PC-3 (cell line): ENCODE measurements around the gene CELSR2. TPM values are rescaled to one million over a fixed set of nuclear protein-coding genes. Genes with fewer than 3 reads are reported as not detected.

Experiments
- ATAC-seq: fragments of 200-7000 bp; cut with Tn5 transposase; 2 replicates; pipeline ENCODE4 v1.9.1; 2020; ENCODE audit warnings: mild to moderate bottlenecking, moderate library complexity
- BruUV-seq: library from RNA; stranded (reverse); fragments of 400-500 nt; replicated peaks from 2 replicates; lab custom pipeline; 2021; lab: Mats Ljungman, UMichigan
- CTCF ChIA-PET: fragments of 300-600 bp; sonication (Branson Sonifier 250); formaldehyde crosslinking; loops from one replicate; lab custom pipeline; 2022; ENCODE audit warnings: antibody characterized with exemption; lab: Charles Lee
- POLR2A ChIA-PET: fragments of 300-600 bp; sonication (Branson Sonifier 250); formaldehyde crosslinking; loops from one replicate; lab custom pipeline; 2022; ENCODE audit warnings: antibody characterized with exemption; ENCODE audit not compliant: unreplicated experiment; lab: Charles Lee
- DNase-seq: peaks from one replicate; pipeline ENCODE4 v3.0.0-alpha.2; 2015
- H2AFZ ChIP-seq: fragments of 300-600 bp; sonication (generic); 2 replicates; pipeline ENCODE4 v1.6.0; 2016; ENCODE audit warnings: antibody characterized with exemption, low read length
- H3F3A ChIP-seq: fragments of 300-600 bp; sonication (generic); one replicate; pipeline ENCODE4 v1.6.0; 2017; ENCODE audit warnings: antibody characterized with exemption, low read length, control low read depth, mild to moderate bottlenecking; ENCODE audit not compliant: unreplicated experiment
- H3K27ac ChIP-seq: fragments of 300-600 bp; sonication (generic); 2 replicates; pipeline ENCODE4 v1.5.1; 2016; ENCODE audit warnings: mild to moderate bottlenecking, low read length
- H3K27me3 ChIP-seq: fragments of 300-600 bp; sonication (generic); 2 replicates; pipeline ENCODE4 v1.6.1; 2016; ENCODE audit warnings: low read length, mixed read lengths
- H3K36me3 ChIP-seq: fragments of 300-600 bp; sonication (generic); 2 replicates; pipeline ENCODE4 v1.6.1; 2016; ENCODE audit warnings: low read depth, mixed run types, low read length, mixed read lengths
- H3K4me1 ChIP-seq: fragments of 300-600 bp; sonication (generic); 2 replicates; pipeline ENCODE4 v1.5.1; 2016; ENCODE audit warnings: low read length; ENCODE audit not compliant: insufficient read depth
- H3K4me2 ChIP-seq: fragments of 300-600 bp; sonication (generic); 2 replicates; pipeline ENCODE4 v1.6.0; 2016; ENCODE audit warnings: low read length
- H3K4me3 ChIP-seq: fragments of 300-600 bp; sonication (generic); 2 replicates; pipeline ENCODE4 v1.5.1; 2016; ENCODE audit warnings: mild to moderate bottlenecking, low read length, mixed read lengths
- H3K79me2 ChIP-seq: fragments of 300-600 bp; sonication (generic); 2 replicates; pipeline ENCODE4 v1.6.1; 2017; ENCODE audit warnings: low read length, mixed read lengths
- H3K9ac ChIP-seq: fragments of 300-600 bp; sonication (generic); 2 replicates; pipeline ENCODE4 v1.6.0; 2016; ENCODE audit warnings: mild to moderate bottlenecking, low read length
- H3K9me2 ChIP-seq: fragments of 300-600 bp; sonication (generic); replicated peaks from 2 replicates; pipeline ENCODE4 v1.6.1; 2016; ENCODE audit warnings: mixed run types, low read length, mixed read lengths
- H3K9me3 ChIP-seq: fragments of 300-600 bp; sonication (generic); 2 replicates; pipeline ENCODE4 v1.6.1; 2016; ENCODE audit warnings: low read length, mixed read lengths
- H4K20me1 ChIP-seq: fragments of 300-600 bp; sonication (generic); 2 replicates; pipeline ENCODE4 v1.6.1; 2016; ENCODE audit warnings: low read length, mixed read lengths
- EZH2 ChIP-seq: fragments of 300-600 bp; sonication (generic); IDR thresholded peaks from one replicate; pipeline ENCODE4 v1.6.1; 2017; ENCODE audit warnings: antibody characterized with exemption, mild to moderate bottlenecking, low read length; ENCODE audit not compliant: unreplicated experiment
- EZH2phosphoT487 ChIP-seq: fragments of 300-600 bp; sonication (generic); IDR thresholded peaks from 2 replicates; pipeline ENCODE4 v1.6.1; 2018; ENCODE audit warnings: mild to moderate bottlenecking, antibody characterized with exemption, low read length, borderline replicate concordance
- intact Hi-C: fragments of 100-400 bp; cut with micrococcal nuclease; formaldehyde crosslinking; loops from 2 replicates; pipeline ENCODE4 v1.9.0; 2023
- total RNA-seq: library from RNA; depleted of rRNA; stranded (reverse); fragments of >200 nt; gene quantifications from 2 replicates; pipeline ENCODE4 v1.2.3, GENCODE V29; 2014
- TF ChIP-seq, protein P1 (sequence below): fragments of 300-600 bp; sonication (generic); conservative IDR thresholded peaks from 2 replicates; pipeline ENCODE4 v1.5.1; 2017; ENCODE audit warnings: antibody characterized with exemption, low read depth, mild to moderate bottlenecking, low read length

The CELSR2 gene
- total RNA-seq, 1 experiment from 2014 or later: 3.6 TPM

- no peaks in the 10 kb centered on the region for H3K9me2 ChIP-seq
- no peak overlapping the region for H3K9ac ChIP-seq
- intact Hi-C loops: loop anchor here (1.0 kb wide), 1 partner anchor 122 kb away; no protein-coding TSS in a partner anchor
- POLR2A ChIA-PET: no interaction called here
- BruUV-seq: no TSS peak
- no peak overlapping the region for H2AFZ ChIP-seq
- CTCF ChIA-PET: interaction anchor here (0.6 kb wide), 1 partner anchor 121 kb away, joined by 6 read pairs; no protein-coding TSS in a partner anchor
- no peak overlapping the region for H3K4me2 ChIP-seq
- H3K36me3 ChIP-seq: peaks cover 11% of the 10 kb centered on the region
- ATAC-seq: peak; percentile 3; the same call in 1 of the 2 replicates
- H3K27me3 ChIP-seq: no peaks in the 10 kb centered on the region
- H3K79me2 ChIP-seq: peaks cover 31% of the 10 kb centered on the region
- DNase-seq: peak; percentile 70
- no peaks in the 10 kb centered on the region for H3K9me3 ChIP-seq
- H3K27ac ChIP-seq: peak overlapping the region; percentile 95
- H3K4me1 ChIP-seq: peaks cover 68% of the 10 kb centered on the region
- H3K4me3 ChIP-seq: no peak overlapping the region
- peaks cover 10% of the 10 kb centered on the region for H3F3A ChIP-seq
- TF ChIP-seq, protein P1, sequence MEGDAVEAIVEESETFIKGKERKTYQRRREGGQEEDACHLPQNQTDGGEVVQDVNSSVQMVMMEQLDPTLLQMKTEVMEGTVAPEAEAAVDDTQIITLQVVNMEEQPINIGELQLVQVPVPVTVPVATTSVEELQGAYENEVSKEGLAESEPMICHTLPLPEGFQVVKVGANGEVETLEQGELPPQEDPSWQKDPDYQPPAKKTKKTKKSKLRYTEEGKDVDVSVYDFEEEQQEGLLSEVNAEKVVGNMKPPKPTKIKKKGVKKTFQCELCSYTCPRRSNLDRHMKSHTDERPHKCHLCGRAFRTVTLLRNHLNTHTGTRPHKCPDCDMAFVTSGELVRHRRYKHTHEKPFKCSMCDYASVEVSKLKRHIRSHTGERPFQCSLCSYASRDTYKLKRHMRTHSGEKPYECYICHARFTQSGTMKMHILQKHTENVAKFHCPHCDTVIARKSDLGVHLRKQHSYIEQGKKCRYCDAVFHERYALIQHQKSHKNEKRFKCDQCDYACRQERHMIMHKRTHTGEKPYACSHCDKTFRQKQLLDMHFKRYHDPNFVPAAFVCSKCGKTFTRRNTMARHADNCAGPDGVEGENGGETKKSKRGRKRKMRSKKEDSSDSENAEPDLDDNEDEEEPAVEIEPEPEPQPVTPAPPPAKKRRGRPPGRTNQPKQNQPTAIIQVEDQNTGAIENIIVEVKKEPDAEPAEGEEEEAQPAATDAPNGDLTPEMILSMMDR: peak; percentile 81
- TF ChIP-seq EZH2: no peak
- no peak for TF ChIP-seq EZH2phosphoT487
- H4K20me1 ChIP-seq: no peaks in the 10 kb centered on the region
Observed at GRCh38 chr1:109277434-109278204, 28.3 kb downstream of the CELSR2 start.

DNA sequence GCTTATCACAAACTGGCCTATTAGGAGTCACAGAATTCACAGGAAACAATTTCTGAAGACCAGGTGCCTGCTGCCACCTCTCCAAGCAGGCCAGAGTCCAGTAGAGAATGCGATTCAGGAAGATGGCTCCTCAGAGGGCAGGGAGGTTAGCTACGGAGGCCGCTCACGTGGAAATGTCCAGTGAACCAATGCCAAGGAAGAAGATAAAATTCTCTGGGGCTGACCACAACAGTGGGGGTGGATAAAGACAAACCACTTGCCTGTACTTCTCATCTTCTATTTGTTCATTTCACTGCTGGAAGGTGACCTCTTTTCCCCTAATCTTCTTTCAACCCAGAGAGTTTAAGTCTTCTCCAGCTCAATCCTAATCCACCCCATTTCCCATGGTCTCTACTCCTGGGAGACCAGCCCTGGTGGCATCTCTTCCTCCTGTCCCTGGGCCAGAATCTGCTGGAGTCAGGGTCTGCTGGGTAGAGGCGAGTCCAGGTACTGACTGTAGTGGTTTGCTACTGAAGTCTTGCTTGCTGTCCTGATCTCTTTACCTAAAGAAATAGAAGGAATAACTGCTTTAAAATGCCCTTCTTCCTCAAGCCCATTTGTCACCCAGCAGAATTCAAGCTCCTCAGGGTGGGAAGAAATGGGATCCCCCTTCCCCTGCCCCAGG, 30.4 kb downstream of the CELSR2 start:
- CTCF ChIA-PET: no interaction called here
- BruUV-seq: no TSS peak
- TF ChIP-seq, protein P1: no peak
- TF ChIP-seq EZH2 (no peak), EZH2phosphoT487 (no peak)

More for the DNA sequence above, 30.4 kb downstream of the CELSR2 start:
- Histone ChIP-seq H3K27me3 (no peaks in the 10 kb centered on the region), H3K27ac (no peak overlapping the region), H3K9me3 (no peaks in the 10 kb centered on the region), H3K4me3 (no peak overlapping the region), H3K9me2 (no peaks in the 10 kb centered on the region), H3K36me3 (peaks cover 11% of the 10 kb centered on the region), H3K9ac (no peak overlapping the region), H3F3A (peaks cover 10% of the 10 kb centered on the region), H2AFZ (no peak overlapping the region), H3K79me2 (peaks cover 35% of the 10 kb centered on the region), H3K4me1 (peaks cover 56% of the 10 kb centered on the region), H4K20me1 (no peaks in the 10 kb centered on the region), H3K4me2 (no peak overlapping the region)
- POLR2A ChIA-PET: no interaction called here
- DNase-seq (no peak), ATAC-seq (no peak)
- intact Hi-C loops: no loop called here
